Ishikawa (cell line): ENCODE results near the gene CRLF1.
A peak's percentile ranks its signal among the peaks of the same experiment; 100 is the strongest.

Experiments
- CEBPB ChIP-seq: IDR thresholded peaks from 2 replicates; pipeline ENCODE4 v1.6.1; 2012
- EGR1 ChIP-seq: IDR thresholded peaks from 2 replicates; pipeline ENCODE4 v1.6.1; 2012
- EP300 ChIP-seq: IDR thresholded peaks from 2 replicates; pipeline ENCODE4 v1.6.1; 2012; ENCODE audit warnings: borderline replicate concordance
- FOXM1 ChIP-seq: IDR thresholded peaks from 2 replicates; pipeline ENCODE4 v1.6.1; 2012; ENCODE audit warnings: low read depth, borderline replicate concordance
- NFIC ChIP-seq: IDR thresholded peaks from 2 replicates; pipeline ENCODE4 v1.6.1; 2012
- RAD21 ChIP-seq: IDR thresholded peaks from 2 replicates; pipeline ENCODE4 v1.6.1; 2012; ENCODE audit warnings: low read depth
- REST ChIP-seq: IDR thresholded peaks from 2 replicates; pipeline ENCODE4 v1.6.1; 2012; ENCODE audit warnings: low read depth, mild to moderate bottlenecking
- TAF1 ChIP-seq: IDR thresholded peaks from 2 replicates; pipeline ENCODE4 v1.6.1; 2012; ENCODE audit warnings: low read depth, mild to moderate bottlenecking
- TEAD4 ChIP-seq: IDR thresholded peaks from 2 replicates; pipeline ENCODE4 v1.6.1; 2012
- YY1 ChIP-seq: IDR thresholded peaks from 2 replicates; pipeline ENCODE4 v1.6.1; 2012; ENCODE audit warnings: low read depth
- TF ChIP-seq, protein P1 (sequence below): IDR thresholded peaks from 2 replicates; pipeline ENCODE4 v1.6.1; 2012

- TF ChIP-seq TEAD4 (no peak; the same call in 1 of the 2 replicates), TAF1 (peak; percentile 91), REST (no peak), CEBPB (no peak), NFIC (peak; percentile 18; the same call in 1 of the 2 replicates), EP300 (no peak; the same call in 1 of the 2 replicates), RAD21 (0 out of 2 replicates have a peak, but pooled peaks have one; percentile 5), YY1 (peak; percentile 100), EGR1 (peak; percentile 82), FOXM1 (peak; percentile 56; the same call in 1 of the 2 replicates)
- TF ChIP-seq, protein P1, sequence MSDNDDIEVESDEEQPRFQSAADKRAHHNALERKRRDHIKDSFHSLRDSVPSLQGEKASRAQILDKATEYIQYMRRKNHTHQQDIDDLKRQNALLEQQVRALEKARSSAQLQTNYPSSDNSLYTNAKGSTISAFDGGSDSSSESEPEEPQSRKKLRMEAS = peak; percentile 100
These were observed 34.8 kb downstream of the CRLF1 start, which contains the start of gene UBA52 for GRCh38 chr19:18571564-18572344.
